VCaP (cell line): Measurements from ENCODE around the gene ZBTB22.
"Not testable (repeated sequence)": the region's sequence is repeated elsewhere in the genome, so short reads cannot be mapped to it uniquely, and the experiment has no call there.

ENCODE experiments used
- H3K27ac ChIP-seq: fragments of 450-650 bp; 2 replicates; pipeline ENCODE4 v1.5.1; 2017
- CTCF ChIP-seq: fragments of 450-650 bp; conservative IDR thresholded peaks from 2 replicates; pipeline ENCODE4 v1.5.1; 2017; ENCODE audit warnings: mild to moderate bottlenecking, moderate library complexity

The ZBTB22 gene

GRCh38 chr6:33347816-33348215 is 30.3 kb upstream of the ZBTB22 start:
- no peak for TF ChIP-seq CTCF
- peak overlapping the region; percentile 74 for H3K27ac ChIP-seq

- H3K27ac ChIP-seq: not testable (repeated sequence)
Observed at GRCh38 chr6:33346972-33347371, 29.4 kb upstream of the ZBTB22 start.

- peak overlapping the region; percentile 69 for H3K27ac ChIP-seq
- peak; percentile 85 for TF ChIP-seq CTCF
Observed at GRCh38 chr6:33344701-33345697, 27.5 kb upstream of the ZBTB22 start.

GRCh38 chr6:33343953-33344611 is 26.5 kb upstream of the ZBTB22 start:
- H3K27ac ChIP-seq: peak overlapping the region; percentile 69; the same call in 1 of the 2 replicates
- no peak for TF ChIP-seq CTCF

- H3K27ac ChIP-seq: not testable (repeated sequence)
Observed at GRCh38 chr6:33343606-33343952, 26.0 kb upstream of the ZBTB22 start.

- H3K27ac ChIP-seq: no peak overlapping the region
- TF ChIP-seq CTCF: no peak
Observed at GRCh38 chr6:33339193-33339592, 21.6 kb upstream of the ZBTB22 start.

- no peak overlapping the region for H3K27ac ChIP-seq
- no peak for TF ChIP-seq CTCF
Observed at GRCh38 chr6:33336495-33336894, 19.0 kb upstream of the ZBTB22 start.

GRCh38 chr6:33335916-33336315 is 18.4 kb upstream of the ZBTB22 start:
- H3K27ac ChIP-seq: no peak overlapping the region
- no peak for TF ChIP-seq CTCF
